Breast epithelium (tissue), 4 donors: Measurements from ENCODE around the gene RHBG. TPM values are rescaled to one million over a fixed set of nuclear protein-coding genes. Genes with fewer than 3 reads are reported as not detected.

Source experiments
- DNase-seq, 2 donors: peaks; one replicate each; pipeline ENCODE4 v3.0.0-alpha.2; 2019; ENCODE audit warnings: low spot score in 2 of 2
- H3K27ac ChIP-seq, 2 donors: fragments of 200-600 bp; sonication (generic) in 1 of 2; one replicate each; pipeline ENCODE4 v1.5.1; 2016 to 2019; ENCODE audit warnings: mild to moderate bottlenecking in 1 of 2
- H3K27me3 ChIP-seq, 2 donors: fragments of 200-600 bp; sonication (generic) in 1 of 2; one replicate each; pipeline versions ENCODE4 v1.5.1 to v1.6.0; 2017 to 2019; ENCODE audit warnings: control low read depth in 1 of 2, mild to moderate bottlenecking in 1 of 2
- H3K36me3 ChIP-seq: fragments of 200-600 bp; one replicate; pipeline ENCODE4 v1.5.1; 2019
- H3K4me1 ChIP-seq, 2 donors: fragments of 200-600 bp; sonication (generic); one replicate each; pipeline ENCODE4 v1.5.1; 2016 to 2019; ENCODE audit warnings: control low read depth in 1 of 2
- H3K4me3 ChIP-seq, 3 donors: fragments of 200-600 bp; sonication (generic); 1 replicate in 2 of 3; 2 replicates in 1 of 3; pipeline ENCODE4 v1.5.1; 2016 to 2019; ENCODE audit warnings: mild to moderate bottlenecking in 3 of 3, moderate library complexity in 2 of 3
- H3K9me3 ChIP-seq, 2 donors: fragments of 200-600 bp; sonication (generic) in 1 of 2; one replicate each; pipeline ENCODE4 v1.5.1; 2016 to 2019; ENCODE audit warnings: control low read depth in 1 of 2
- CTCF ChIP-seq, 3 donors: fragments of 450-650 bp; IDR thresholded peaks; one replicate each; pipeline ENCODE4 v1.5.1; 2016 to 2017; ENCODE audit warnings: antibody characterized with exemption in 3 of 3, mild to moderate bottlenecking in 3 of 3, moderate library complexity in 3 of 3
- POLR2A ChIP-seq: fragments of 450-650 bp; IDR thresholded peaks from one replicate; pipeline ENCODE4 v1.6.1; 2016; ENCODE audit warnings: antibody characterized with exemption, mild to moderate bottlenecking, moderate library complexity
- POLR2AphosphoS5 ChIP-seq, 3 donors: sonication (generic); formaldehyde crosslinking; IDR thresholded peaks; one replicate each; pipeline ENCODE4 v1.6.1; 2017; ENCODE audit warnings: antibody characterized with exemption in 3 of 3
- intact Hi-C: fragments of 100-400 bp; cut with DNase I; formaldehyde crosslinking; loops from one replicate; pipeline ENCODE4 v1.15.1; 2023; ENCODE audit warnings: low total_unique reads
- total RNA-seq, 3 donors: library from RNA; depleted of rRNA; stranded (reverse); fragments of >200 nt; gene quantifications; one replicate each; pipeline ENCODE4 v1.1.0, GENCODE V29; 2016

RHBG gene
- total RNA-seq, 3 donors from 2014 or later = not detected

GRCh38 chr1:156430866-156431265 is 61.9 kb downstream of the RHBG start:
- H3K36me3 ChIP-seq = no peaks in the 10 kb centered on the region
- H3K9me3 ChIP-seq = no peaks in the 10 kb centered on the region
- no peaks in the 10 kb centered on the region for H3K4me1 ChIP-seq
- intact Hi-C loops = no loop called here
- TF ChIP-seq POLR2AphosphoS5 (IDR thresholded peaks at IDR 0.05) (no peak), POLR2A (no peak), CTCF (IDR thresholded peaks at IDR 0.05) (no peak)
- H3K27ac ChIP-seq = no peak overlapping the region
- H3K27me3 ChIP-seq = peaks cover 0 to 66% of the 10 kb centered on the region in 2 donors
- no peak for DNase-seq
- no peak overlapping the region for H3K4me3 ChIP-seq

- Histone ChIP-seq H3K27me3 (peaks cover 0 to 70% of the 10 kb centered on the region in 2 donors), H3K9me3 (no peaks in the 10 kb centered on the region), H3K27ac (no peak overlapping the region), H3K4me3 (no peak overlapping the region), H3K36me3 (no peaks in the 10 kb centered on the region), H3K4me1 (no peaks in the 10 kb centered on the region)
- no peak for DNase-seq
- intact Hi-C loops = no loop called here
- TF ChIP-seq POLR2A = no peak
- TF ChIP-seq CTCF (IDR thresholded peaks at IDR 0.05) = no peak
- TF ChIP-seq POLR2AphosphoS5 (IDR thresholded peaks at IDR 0.05) = no peak
These were observed 62.4 kb downstream of the RHBG start for GRCh38 chr1:156431366-156431765.

- no peak overlapping the region for H3K4me3 ChIP-seq
- intact Hi-C loops = no loop called here
- H3K27ac ChIP-seq = no peak overlapping the region
- H3K4me1 ChIP-seq = no peaks in the 10 kb centered on the region
- TF ChIP-seq CTCF (IDR thresholded peaks at IDR 0.05) (no peak), POLR2A (no peak), POLR2AphosphoS5 (IDR thresholded peaks at IDR 0.05) (no peak)
- DNase-seq = no peak
- no peaks in the 10 kb centered on the region for H3K36me3 ChIP-seq
- H3K9me3 ChIP-seq = no peaks in the 10 kb centered on the region
- peaks cover 0 to 76% of the 10 kb centered on the region in 2 donors for H3K27me3 ChIP-seq
These were observed 63.0 kb downstream of the RHBG start for GRCh38 chr1:156431769-156432668.

GRCh38 chr1:156432669-156433018 is 63.6 kb downstream of the RHBG start:
- H3K36me3 ChIP-seq = no peaks in the 10 kb centered on the region
- no peak for DNase-seq
- no peak overlapping the region for H3K4me3 ChIP-seq
- intact Hi-C loops = no loop called here
- no peaks in the 10 kb centered on the region for H3K4me1 ChIP-seq
- TF ChIP-seq POLR2AphosphoS5 (IDR thresholded peaks at IDR 0.05) (no peak), POLR2A (no peak), CTCF (IDR thresholded peaks at IDR 0.05) (no peak)
- H3K27ac ChIP-seq = no peak overlapping the region
- peaks cover 3 to 83% of the 10 kb centered on the region in 2 donors for H3K27me3 ChIP-seq
- no peaks in the 10 kb centered on the region for H3K9me3 ChIP-seq

- no peak for DNase-seq
- Histone ChIP-seq H3K27me3 (peaks cover 3 to 81% of the 10 kb centered on the region in 2 donors), H3K36me3 (no peaks in the 10 kb centered on the region), H3K27ac (no peak overlapping the region), H3K4me1 (no peaks in the 10 kb centered on the region), H3K4me3 (no peak overlapping the region), H3K9me3 (no peaks in the 10 kb centered on the region)
- intact Hi-C loops = no loop called here
- no peak for TF ChIP-seq POLR2A
- no peak for TF ChIP-seq CTCF (IDR thresholded peaks at IDR 0.05)
- no peak for TF ChIP-seq POLR2AphosphoS5 (IDR thresholded peaks at IDR 0.05)
These were observed 64.0 kb downstream of the RHBG start for GRCh38 chr1:156433032-156433431.
